Muscle of leg (tissue), 11 donors: Measurements from ENCODE around the gene B3GNT3. TPM values are rescaled to one million over a fixed set of nuclear protein-coding genes. Genes with fewer than 3 reads are reported as not detected.

Experiments
- DNase-seq: peaks from one replicate; pipeline ENCODE4 v3.0.0; 2013
- H3K27ac ChIP-seq: one replicate; pipeline ENCODE4 v1.5.1; 2013; ENCODE audit warnings: mild to moderate bottlenecking, low read length, control low read depth
- H3K27me3 ChIP-seq: one replicate; pipeline ENCODE4 v1.6.1; 2013; ENCODE audit warnings: low read length; ENCODE audit not compliant: control insufficient read depth, insufficient read depth
- H3K36me3 ChIP-seq: one replicate; pipeline ENCODE4 v1.6.1; 2013; ENCODE audit warnings: low read length; ENCODE audit not compliant: control insufficient read depth, insufficient read depth
- H3K4me1 ChIP-seq: one replicate; pipeline ENCODE4 v1.6.1; 2013; ENCODE audit warnings: low read length; ENCODE audit not compliant: control insufficient read depth, insufficient read depth
- H3K4me3 ChIP-seq: one replicate; pipeline ENCODE4 v1.5.1; 2013; ENCODE audit warnings: low read length, control low read depth
- H3K9me3 ChIP-seq: replicated peaks from 2 replicates; pipeline ENCODE4 v1.6.1; 2013; ENCODE audit warnings: low read depth, low read length; ENCODE audit not compliant: control insufficient read depth
- WGBS: methylation state at CpG from one replicate; pipeline ENCODE4 v1.1.5; 2013; ENCODE audit warnings: missing lambda C conversion rate; ENCODE audit not compliant: insufficient coverage; 5-methylcytosine and 5-hydroxymethylcytosine counted together
- polyA plus RNA-seq, 8 donors: library from polyadenylated mRNA; unstranded; fragments of 120-200 nt; gene quantifications; one replicate each; pipeline versions ENCODE4 v1.2.1 to v1.2.3, GENCODE V29; 2013; ENCODE audit warnings: inconsistent platforms in 1 of 8, low replicate concordance in 1 of 8; ENCODE audit not compliant: insufficient read length in 8 of 8, insufficient read depth in 1 of 8
- total RNA-seq: library from RNA; stranded (reverse); fragments of 120-200 nt; gene quantifications from one replicate; pipeline ENCODE4 v1.2.4, GENCODE V29; 2013

Gene B3GNT3
- total and polyA plus RNA-seq, 9 donors = 0.04 to 3.5 (median 0.38) TPM; not detected in 3

GRCh38 chr19:17843908-17844490 is 49.1 kb downstream of the B3GNT3 start:
- Histone ChIP-seq H3K4me1 (peaks cover 23% of the 10 kb centered on the region), H3K4me3 (no peak overlapping the region), H3K27ac (no peak overlapping the region), H3K27me3 (peaks cover 43% of the 10 kb centered on the region), H3K9me3 (no peaks in the 10 kb centered on the region), H3K36me3 (no peaks in the 10 kb centered on the region)
- no peak for DNase-seq
- WGBS = 78% methylated on average over 13 of the region's 14 CpGs

- Histone ChIP-seq H3K9me3 (no peaks in the 10 kb centered on the region), H3K36me3 (no peaks in the 10 kb centered on the region), H3K27me3 (peaks cover 33% of the 10 kb centered on the region), H3K27ac (no peak overlapping the region), H3K4me1 (peaks cover 22% of the 10 kb centered on the region), H3K4me3 (no peak overlapping the region)
- no peak for DNase-seq
- WGBS = 92% methylated on average over 5 of the region's 8 CpGs
These were observed 51.2 kb downstream of the B3GNT3 start for GRCh38 chr19:17846146-17846545.

GRCh38 chr19:17847538-17848366 is 52.8 kb downstream of the B3GNT3 start, which contains the start of gene JAK3:
JAK3 (minus strand) TSS chr19:17847982; CDS start chr19:17844417, 3,565 bp downstream.
- WGBS = 9% methylated on average over 33 of the region's 40 CpGs
- Histone ChIP-seq H3K27ac (peak within 1 kb of the TSS; percentile 59), H3K36me3 (no peaks in the 10 kb centered on the region), H3K4me1 (peaks cover 7% of the 10 kb centered on the region), H3K9me3 (no peaks in the 10 kb centered on the region), H3K27me3 (peaks cover 18% of the 10 kb centered on the region), H3K4me3 (peak within 1 kb of the TSS; percentile 34)
- peak; percentile 87 for DNase-seq

GRCh38 chr19:17848595-17849292 is 53.8 kb downstream of the B3GNT3 start:
- WGBS = 80% methylated on average over 13 of the region's 14 CpGs
- Histone ChIP-seq H3K9me3 (no peaks in the 10 kb centered on the region), H3K27ac (no peak overlapping the region), H3K4me1 (peaks cover 7% of the 10 kb centered on the region), H3K27me3 (peaks cover 12% of the 10 kb centered on the region), H3K4me3 (no peak overlapping the region), H3K36me3 (no peaks in the 10 kb centered on the region)
- no peak for DNase-seq

GRCh38 chr19:17854061-17854460 is 59.1 kb downstream of the B3GNT3 start:
- Histone ChIP-seq H3K36me3 (no peaks in the 10 kb centered on the region), H3K4me1 (peaks cover 1% of the 10 kb centered on the region), H3K4me3 (no peak overlapping the region), H3K9me3 (no peaks in the 10 kb centered on the region), H3K27ac (no peak overlapping the region), H3K27me3 (peaks cover 4% of the 10 kb centered on the region)
- no peak for DNase-seq
- WGBS = 94% methylated on average over 2 of the region's 6 CpGs

- H3K36me3 ChIP-seq = no peaks in the 10 kb centered on the region
- H3K9me3 ChIP-seq = no peaks in the 10 kb centered on the region
- H3K4me1 ChIP-seq = peaks cover 6% of the 10 kb centered on the region
- DNase-seq = peak; percentile 79
- WGBS = 20% methylated on average over 22 of the region's 29 CpGs
- H3K4me3 ChIP-seq = no peak overlapping the region
- H3K27ac ChIP-seq = no peak overlapping the region
- peaks cover 2% of the 10 kb centered on the region for H3K27me3 ChIP-seq
These were observed 60.6 kb downstream of the B3GNT3 start for GRCh38 chr19:17855280-17856152.

GRCh38 chr19:17859533-17860330 is 64.8 kb downstream of the B3GNT3 start, which contains the start of gene RPL18A:
RPL18A (plus strand) TSS chr19:17859910; CDS start chr19:17859957, 47 bp downstream.
- Histone ChIP-seq H3K4me1 (peaks cover 19% of the 10 kb centered on the region), H3K4me3 (peak within 1 kb of the TSS; percentile 100), H3K27ac (peak within 1 kb of the TSS; percentile 57), H3K9me3 (no peaks in the 10 kb centered on the region), H3K36me3 (peaks cover 39% of the 10 kb centered on the region), H3K27me3 (peaks cover 2% of the 10 kb centered on the region)
- peak; percentile 100 for DNase-seq
- WGBS = under 1% methylated on average over 80 of the region's 80 CpGs

- 1% methylated on average over 18 of the region's 22 CpGs for WGBS
- Histone ChIP-seq H3K36me3 (peaks cover 45% of the 10 kb centered on the region), H3K4me3 (peak overlapping the region; percentile 100), H3K27me3 (peaks cover 2% of the 10 kb centered on the region), H3K4me1 (peaks cover 19% of the 10 kb centered on the region), H3K9me3 (no peaks in the 10 kb centered on the region), H3K27ac (peak overlapping the region; percentile 57)
- DNase-seq = no peak
These were observed 65.5 kb downstream of the B3GNT3 start for GRCh38 chr19:17860331-17860992.
